ENCODE results near the gene CACNA1C.

Gene CACNA1C

DNA sequence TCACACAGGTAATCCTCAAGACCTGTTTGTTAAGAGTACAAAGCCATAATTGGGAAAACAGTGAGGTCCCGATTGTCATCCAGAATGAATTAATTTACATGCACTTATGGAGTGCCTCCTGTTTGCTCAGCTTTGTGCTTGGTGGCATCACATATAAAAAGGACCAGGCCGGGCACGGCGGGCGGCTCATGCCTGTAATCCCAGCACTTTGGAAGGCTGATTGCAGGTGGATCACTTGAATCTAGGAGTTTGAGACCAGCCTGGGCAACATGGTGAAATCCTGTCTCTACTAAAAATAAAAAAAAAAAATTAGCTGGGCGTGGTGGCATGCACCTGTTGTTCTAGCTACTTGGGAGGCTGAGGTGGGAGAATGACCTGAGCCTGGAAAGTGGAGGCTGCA lies 247.4 kb downstream of the CACNA1C start:
- TF ChIP-seq, protein P1, sequence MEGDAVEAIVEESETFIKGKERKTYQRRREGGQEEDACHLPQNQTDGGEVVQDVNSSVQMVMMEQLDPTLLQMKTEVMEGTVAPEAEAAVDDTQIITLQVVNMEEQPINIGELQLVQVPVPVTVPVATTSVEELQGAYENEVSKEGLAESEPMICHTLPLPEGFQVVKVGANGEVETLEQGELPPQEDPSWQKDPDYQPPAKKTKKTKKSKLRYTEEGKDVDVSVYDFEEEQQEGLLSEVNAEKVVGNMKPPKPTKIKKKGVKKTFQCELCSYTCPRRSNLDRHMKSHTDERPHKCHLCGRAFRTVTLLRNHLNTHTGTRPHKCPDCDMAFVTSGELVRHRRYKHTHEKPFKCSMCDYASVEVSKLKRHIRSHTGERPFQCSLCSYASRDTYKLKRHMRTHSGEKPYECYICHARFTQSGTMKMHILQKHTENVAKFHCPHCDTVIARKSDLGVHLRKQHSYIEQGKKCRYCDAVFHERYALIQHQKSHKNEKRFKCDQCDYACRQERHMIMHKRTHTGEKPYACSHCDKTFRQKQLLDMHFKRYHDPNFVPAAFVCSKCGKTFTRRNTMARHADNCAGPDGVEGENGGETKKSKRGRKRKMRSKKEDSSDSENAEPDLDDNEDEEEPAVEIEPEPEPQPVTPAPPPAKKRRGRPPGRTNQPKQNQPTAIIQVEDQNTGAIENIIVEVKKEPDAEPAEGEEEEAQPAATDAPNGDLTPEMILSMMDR (IDR thresholded peaks at IDR 0.05; ENCODE audit: extremely low read depth, missing control alignments), result no peak
- DNase-seq (ENCODE audit: low spot score), result no peak

DNA sequence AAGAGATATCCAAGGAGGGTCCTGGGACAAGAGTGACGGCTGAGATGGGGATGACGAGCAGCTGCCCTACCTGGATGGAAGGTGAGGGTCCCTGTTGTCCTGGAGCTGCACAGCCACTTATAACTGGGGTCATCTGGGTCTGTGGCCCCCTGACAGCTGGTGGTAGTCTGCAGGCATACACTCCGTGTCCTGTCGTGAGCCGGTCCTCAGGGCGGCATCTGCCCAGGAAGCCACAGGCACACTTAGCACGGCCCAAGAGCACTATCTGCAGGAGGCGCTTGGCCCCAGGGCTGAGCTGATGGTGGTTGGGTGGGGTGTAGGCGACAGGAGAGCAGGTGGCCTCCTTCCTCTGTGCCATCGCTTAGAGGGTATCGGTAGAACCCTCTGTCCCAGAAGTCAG lies 248.1 kb downstream of the CACNA1C start:
- TF ChIP-seq, protein P1 (IDR thresholded peaks at IDR 0.05; ENCODE audit: extremely low read depth, missing control alignments), result no peak
- no peak for DNase-seq (ENCODE audit: low spot score)

DNA sequence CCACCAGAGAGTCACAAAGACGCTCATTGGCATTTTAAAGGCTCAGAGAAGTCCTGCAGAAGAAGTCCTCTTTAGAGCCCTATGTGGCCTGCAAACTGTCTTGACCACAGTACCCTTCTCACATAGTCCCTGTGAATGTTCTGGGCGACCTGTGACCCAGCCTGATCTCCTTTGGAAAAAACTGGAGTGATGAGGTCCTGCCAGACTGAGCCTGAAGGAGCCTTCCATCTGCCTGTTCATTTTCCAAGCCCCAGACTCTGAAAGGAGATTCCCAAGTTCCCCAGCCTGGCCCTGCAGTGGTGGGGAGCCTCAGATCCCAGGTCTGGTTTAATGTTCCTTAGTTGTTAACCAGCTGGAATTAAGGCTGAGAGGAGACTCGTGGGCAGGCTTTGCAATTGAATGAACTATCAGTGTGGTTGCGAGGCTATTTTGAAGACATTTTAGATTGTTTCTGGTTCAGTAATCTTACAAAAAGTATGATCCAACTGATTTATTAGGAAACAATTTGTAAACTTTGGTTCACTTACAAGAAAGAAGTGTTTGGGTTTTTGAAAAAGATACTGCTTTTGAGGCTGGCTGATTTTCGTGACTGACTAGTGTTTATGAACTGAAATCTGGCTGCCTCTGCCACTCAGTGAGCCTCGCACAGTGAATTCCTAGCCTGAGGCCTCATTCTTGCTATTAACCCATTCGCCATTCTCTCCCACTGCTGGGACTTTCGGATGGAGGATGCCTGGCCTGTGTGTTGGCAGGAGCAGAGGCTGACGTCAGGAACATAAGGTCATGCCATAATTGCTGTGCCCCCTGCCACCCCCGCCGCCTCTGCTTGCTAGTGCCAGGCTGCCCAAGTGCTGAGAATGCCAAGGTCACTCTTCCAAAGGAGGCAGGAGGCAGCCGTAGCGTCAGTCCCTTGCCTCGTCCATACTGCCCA lies 249.0 kb downstream of the CACNA1C start:
- TF ChIP-seq, protein P1 (IDR thresholded peaks at IDR 0.05; ENCODE audit: extremely low read depth, missing control alignments), result no peak
- DNase-seq (ENCODE audit: low spot score), result no peak

DNA sequence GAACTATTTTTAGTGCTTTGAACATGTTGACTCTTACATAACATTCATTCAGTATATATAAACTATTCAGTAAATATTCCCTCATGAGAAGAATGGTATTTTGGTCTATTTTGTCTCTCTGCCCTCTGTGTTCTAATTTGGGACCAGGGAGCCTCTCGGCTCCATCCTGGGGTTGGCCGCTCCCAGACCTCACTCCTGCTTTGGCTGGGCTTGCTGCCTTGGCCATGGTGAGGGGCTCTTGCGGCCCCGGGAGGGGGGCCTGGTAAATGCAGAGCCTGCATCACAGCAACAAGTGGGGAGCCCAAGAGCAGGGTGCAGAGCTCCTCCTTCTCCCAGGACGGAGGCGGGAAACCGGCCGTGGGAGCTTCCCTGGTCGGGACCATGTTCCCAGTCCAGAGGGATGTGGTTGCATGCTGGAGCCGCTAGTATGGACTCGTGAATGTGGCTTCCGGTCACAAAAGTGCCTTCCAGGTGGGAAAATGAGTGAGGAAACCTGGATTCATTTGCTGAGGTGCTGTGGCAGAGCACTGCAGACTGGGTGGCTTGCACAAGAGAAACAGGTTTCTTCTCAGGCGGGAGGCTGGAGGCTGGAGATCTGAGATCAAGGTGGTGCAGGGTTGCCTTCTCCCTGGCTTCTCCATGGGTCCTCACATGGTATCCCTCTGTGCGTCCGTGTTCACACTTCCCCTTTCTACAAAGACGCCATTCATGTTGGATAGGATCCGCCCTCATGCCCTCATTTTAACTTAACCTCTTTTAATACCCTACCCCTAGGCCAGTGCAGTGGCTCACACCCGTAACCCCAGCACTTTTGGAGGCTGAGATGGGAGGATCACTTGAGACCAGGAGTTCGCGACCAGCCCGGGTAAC lies 250.2 kb downstream of the CACNA1C start:
- DNase-seq (ENCODE audit: low spot score), result no peak
- TF ChIP-seq, protein P1 (IDR thresholded peaks at IDR 0.05; ENCODE audit: extremely low read depth, missing control alignments), result no peak

DNA sequence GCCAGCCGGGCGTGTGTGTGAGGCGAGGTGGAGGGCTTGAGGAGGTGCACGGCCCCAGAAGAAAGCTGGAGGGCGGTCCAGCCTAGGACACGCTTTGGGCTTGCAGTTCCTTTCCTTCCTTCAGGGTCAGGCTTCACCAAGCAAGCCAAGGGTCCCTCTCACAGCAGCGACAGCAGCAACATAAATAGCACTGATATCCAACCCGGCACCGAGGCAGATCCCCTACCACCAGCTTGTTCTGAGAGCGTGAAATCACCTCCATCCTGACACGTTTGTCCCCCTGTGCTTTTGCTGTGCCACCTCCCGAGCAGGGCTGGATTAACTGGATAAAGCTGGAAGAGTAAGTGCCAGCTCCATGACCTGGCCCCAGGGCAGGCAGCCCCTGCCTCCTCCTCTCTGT lies 251.4 kb downstream of the CACNA1C start:
- DNase-seq (ENCODE audit: low spot score), result no peak
- TF ChIP-seq, protein P1 (IDR thresholded peaks at IDR 0.05; ENCODE audit: extremely low read depth, missing control alignments), result no peak

DNA sequence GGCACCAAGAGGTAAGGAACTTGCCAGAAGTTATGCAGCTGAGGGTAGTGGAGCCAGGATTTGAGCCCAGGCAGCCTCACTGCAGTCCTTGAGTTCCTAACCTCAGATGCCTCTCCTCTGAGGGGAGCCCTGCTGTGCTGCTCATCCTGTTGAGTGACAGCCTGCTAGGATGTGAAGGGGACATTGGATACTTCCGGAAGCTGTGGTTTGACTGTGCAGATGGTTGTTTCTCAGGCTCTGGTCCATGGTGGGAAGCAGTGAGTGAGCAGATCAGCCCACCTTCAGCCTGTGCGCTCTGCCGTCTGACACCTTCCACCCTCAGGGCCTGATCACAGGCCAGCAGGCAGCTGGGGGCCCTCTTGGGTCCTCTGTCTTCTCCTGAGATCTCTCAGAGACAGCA lies 253.2 kb downstream of the CACNA1C start:
- TF ChIP-seq, protein P1 (IDR thresholded peaks at IDR 0.05; ENCODE audit: extremely low read depth, missing control alignments), result no peak
- DNase-seq (ENCODE audit: low spot score), result no peak

DNA sequence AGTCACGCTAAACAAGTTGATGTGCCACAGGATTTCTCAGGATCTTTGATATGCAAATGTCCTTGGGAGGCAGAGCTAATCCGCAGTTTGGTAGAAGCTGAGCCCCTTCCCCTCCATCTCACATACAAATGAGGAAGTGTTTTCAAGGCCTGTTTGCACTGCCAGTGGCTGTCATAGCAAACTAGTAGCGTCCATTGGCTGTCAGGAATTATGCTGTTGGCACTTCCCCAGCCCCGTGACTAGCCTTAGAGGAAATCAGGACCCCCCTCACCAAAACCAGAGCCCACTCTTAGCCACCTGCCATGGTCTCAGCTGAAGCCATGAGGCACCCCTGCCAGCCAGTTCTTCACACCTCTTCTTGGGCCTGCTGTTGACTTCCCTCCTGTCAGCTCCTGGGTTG lies 253.9 kb downstream of the CACNA1C start:
- TF ChIP-seq, protein P1 (IDR thresholded peaks at IDR 0.05; ENCODE audit: extremely low read depth, missing control alignments), result no peak
- no peak for DNase-seq (ENCODE audit: low spot score)

Data from GM20000 (cell line).